ENCODE data around the gene GPD2.

GRCh38 chr2:156602552-156602933, 166.4 kb downstream of the GPD2 start:
- TF ChIP-seq GATA3 (IDR thresholded peaks at IDR 0.05; ENCODE audit: low read depth, low read length) (no peak), GATA2 (IDR thresholded peaks at IDR 0.05; ENCODE audit: low read depth, low read length) (no peak)

Data from SH-SY5Y (cell line).